Measurements from ENCODE around the gene ILKAP. TPM values are rescaled to one million over a fixed set of nuclear protein-coding genes. Genes with fewer than 3 reads are reported as not detected.

Gene ILKAP
- total RNA-seq, 6 experiments from 2014 or later, result 9.8 to 24.3 (median 16.8) TPM

GRCh38 chr2:238243496-238244076 lies 40.1 kb upstream of the ILKAP start:
- peaks cover 0 to 6% (median 2%) of the 10 kb centered on the region in 4 donors for H3K36me3 ChIP-seq
- peaks cover 0 to 4% (median 0%) of the 10 kb centered on the region in 4 donors for H3K4me1 ChIP-seq
- no peaks in the 10 kb centered on the region for H3K9me3 ChIP-seq
- intact Hi-C loops (cut with DNase I), result no loop called here
- H3K27me3 ChIP-seq, result no peaks in the 10 kb centered on the region
- peak in 1 of 3 donors; percentile 37 for DNase-seq
- TF ChIP-seq CTCF (IDR thresholded peaks at IDR 0.05), result no peak
- no peak overlapping the region for H3K27ac ChIP-seq
- no peak for ATAC-seq
- no peak overlapping the region for H3K4me3 ChIP-seq
- 88% methylated on average over 8 of the region's 10 CpGs for WGBS (ENCODE audit: insufficient coverage, low coverage, low lambda C conversion rate, missing lambda C conversion rate)

- WGBS (ENCODE audit: insufficient coverage, low coverage, low lambda C conversion rate, missing lambda C conversion rate), result 59% methylated on average over 3 of the region's 7 CpGs
- peaks cover 0 to 4% (median 0%) of the 10 kb centered on the region in 4 donors for H3K4me1 ChIP-seq
- H3K27me3 ChIP-seq, result no peaks in the 10 kb centered on the region
- DNase-seq, result no peak
- TF ChIP-seq POLR2A (IDR thresholded peaks at IDR 0.05) (no peak), CTCF (IDR thresholded peaks at IDR 0.05) (no peak)
- H3K4me3 ChIP-seq, result no peak overlapping the region
- intact Hi-C loops (cut with DNase I), result no loop called here
- H3K27ac ChIP-seq, result no peak overlapping the region
- no peaks in the 10 kb centered on the region for H3K9me3 ChIP-seq
- no peak for ATAC-seq
- H3K36me3 ChIP-seq, result peaks cover 0 to 6% (median 2%) of the 10 kb centered on the region in 4 donors
These were observed 39.4 kb upstream of the ILKAP start for GRCh38 chr2:238242731-238243495.

- WGBS (ENCODE audit: insufficient coverage, low coverage, low lambda C conversion rate, missing lambda C conversion rate), result 90% methylated on average over 2 of the region's 2 CpGs
- H3K27me3 ChIP-seq, result no peaks in the 10 kb centered on the region
- H3K27ac ChIP-seq, result no peak overlapping the region
- intact Hi-C loops (cut with DNase I), result no loop called here
- H3K9me3 ChIP-seq, result no peaks in the 10 kb centered on the region
- DNase-seq, result no peak
- H3K36me3 ChIP-seq, result peaks cover 0 to 6% (median 2%) of the 10 kb centered on the region in 4 donors
- H3K4me3 ChIP-seq, result no peak overlapping the region
- H3K4me1 ChIP-seq, result peaks cover 0 to 4% (median 0%) of the 10 kb centered on the region in 4 donors
- ATAC-seq, result no peak
- TF ChIP-seq CTCF (IDR thresholded peaks at IDR 0.05) (no peak), POLR2A (IDR thresholded peaks at IDR 0.05) (no peak)
These were observed 38.5 kb upstream of the ILKAP start for GRCh38 chr2:238241970-238242369.

GRCh38 chr2:238240757-238241711 lies 37.5 kb upstream of the ILKAP start:
- peak in 2 of 4 donors; percentile 4 for ATAC-seq
- DNase-seq, result peak in 1 of 3 donors; percentile 54
- H3K27me3 ChIP-seq, result no peaks in the 10 kb centered on the region
- WGBS (ENCODE audit: insufficient coverage, low coverage, low lambda C conversion rate, missing lambda C conversion rate), result 6% methylated on average over 11 of the region's 71 CpGs
- no peaks in the 10 kb centered on the region for H3K9me3 ChIP-seq
- peaks cover 0 to 4% (median 0%) of the 10 kb centered on the region in 4 donors for H3K4me1 ChIP-seq
- intact Hi-C loops (cut with DNase I), result no loop called here
- no peak for TF ChIP-seq POLR2A (IDR thresholded peaks at IDR 0.05)
- no peak for TF ChIP-seq CTCF (IDR thresholded peaks at IDR 0.05)
- H3K27ac ChIP-seq, result no peak overlapping the region
- H3K36me3 ChIP-seq, result peaks cover 0 to 6% (median under 1%) of the 10 kb centered on the region in 4 donors
- H3K4me3 ChIP-seq, result no peak overlapping the region
